Neural cell (in vitro differentiated cells): Measurements from ENCODE around the gene OR10A5.

Experiments
- EP300 ChIP-seq: fragments of 450-650 bp; conservative IDR thresholded peaks from 2 replicates; pipeline ENCODE4 v1.6.1; 2014; ENCODE audit warnings: antibody characterized with exemption, mild to moderate bottlenecking, moderate library complexity; ENCODE audit not compliant: poor library complexity, severe bottlenecking
- TAF1 ChIP-seq: IDR thresholded peaks from 2 replicates; pipeline ENCODE4 v1.6.1; 2012; ENCODE audit warnings: low read depth

DNA sequence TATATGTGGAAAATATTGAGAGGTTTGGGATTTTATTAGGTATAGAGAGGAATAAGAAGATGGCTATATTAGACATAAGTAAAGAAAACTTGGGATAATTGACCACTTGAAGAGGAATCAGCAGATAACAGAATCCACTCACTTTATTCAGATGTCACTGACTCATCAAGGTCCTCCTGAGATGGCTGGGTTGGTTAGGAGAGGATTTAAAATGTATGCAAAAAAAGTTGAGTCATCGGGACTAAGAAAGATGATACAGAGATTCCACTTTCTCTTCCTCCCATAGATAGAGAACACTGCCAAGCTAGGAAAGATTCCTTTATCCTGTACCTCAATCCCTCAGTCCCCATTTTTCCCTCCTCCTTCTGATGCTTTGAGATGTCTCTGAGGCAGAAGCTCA is 46.1 kb upstream of the OR10A5 start, which contains the start of gene OR6A2:
- no peak for TF ChIP-seq TAF1
- no peak for TF ChIP-seq EP300
